HG03135 (cell line): ENCODE data around the gene ATP4A.

ENCODE experiments used
- ATAC-seq: cut with Tn5 transposase; IDR thresholded peaks from one replicate; pipeline ENCODE4 v1.9.1; 2021; ENCODE audit warnings: mild to moderate bottlenecking, moderate library complexity; ENCODE audit not compliant: unreplicated experiment

The ATP4A gene

GRCh38 chr19:35551091-35551810 lies 12.2 kb downstream of the ATP4A start:
- ATAC-seq = no peak

GRCh38 chr19:35549879-35550523 lies 13.5 kb downstream of the ATP4A start:
- ATAC-seq = no peak

GRCh38 chr19:35549174-35549788 lies 14.2 kb downstream of the ATP4A start:
- ATAC-seq = no peak

GRCh38 chr19:35546532-35546931 lies 16.9 kb downstream of the ATP4A start:
- no peak for ATAC-seq

- ATAC-seq = peak; percentile 30
Observed at GRCh38 chr19:35545855-35546381, 17.5 kb downstream of the ATP4A start.

- peak; percentile 68 for ATAC-seq
Observed at GRCh38 chr19:35545001-35545854, 18.2 kb downstream of the ATP4A start, which contains the start of gene TMEM147. TMEM147 (plus strand) TSS chr19:35545626; CDS start chr19:35545740, 114 bp downstream.

GRCh38 chr19:35544110-35544802 lies 19.2 kb downstream of the ATP4A start:
- no peak for ATAC-seq

GRCh38 chr19:35543280-35544109 lies 20.0 kb downstream of the ATP4A start:
- no peak for ATAC-seq

- no peak for ATAC-seq
Observed at GRCh38 chr19:35542209-35542608, 21.2 kb downstream of the ATP4A start.

- no peak for ATAC-seq
Observed at GRCh38 chr19:35540356-35540927, 23.0 kb downstream of the ATP4A start.

- no peak for ATAC-seq
Observed at GRCh38 chr19:35539850-35540249, 23.6 kb downstream of the ATP4A start.

GRCh38 chr19:35539314-35539713 lies 24.1 kb downstream of the ATP4A start:
- no peak for ATAC-seq

- ATAC-seq = no peak
Observed at GRCh38 chr19:35534803-35535480, 28.5 kb downstream of the ATP4A start.

GRCh38 chr19:35533822-35534392 lies 29.6 kb downstream of the ATP4A start:
- ATAC-seq = no peak

GRCh38 chr19:35533201-35533821 lies 30.1 kb downstream of the ATP4A start, which contains the start of gene GAPDHS:
GAPDHS (plus strand) TSS chr19:35533456; CDS start chr19:35533528, 72 bp downstream.
- no peak for ATAC-seq

GRCh38 chr19:35531291-35531690 lies 32.2 kb downstream of the ATP4A start:
- ATAC-seq = no peak
